HCT116 (cell line): Measurements from ENCODE around the gene MAGEB1. TPM values are rescaled to one million over a fixed set of nuclear protein-coding genes. Genes with fewer than 3 reads are reported as not detected.

Experiments used
- ATAC-seq: fragments of 200-7000 bp; cut with Tn5 transposase; 2 replicates; pipeline ENCODE4 v1.9.1; 2020; ENCODE audit warnings: mild to moderate bottlenecking, moderate library complexity
- BruUV-seq: library from RNA; stranded (reverse); fragments of 400-500 nt; replicated peaks from 2 replicates; lab custom pipeline; 2021; lab: Mats Ljungman, UMichigan
- CTCF ChIA-PET: fragments of 300-600 bp; sonication (Branson Sonifier 250); formaldehyde crosslinking; loops from one replicate; lab custom pipeline; 2021; ENCODE audit warnings: antibody characterized with exemption; lab: Charles Lee
- POLR2A ChIA-PET: fragments of 300-600, 350-600 bp; sonication (Branson Sonifier 250); formaldehyde crosslinking; loops from one replicate; lab custom pipeline; 2021; ENCODE audit warnings: antibody characterized with exemption; lab: Charles Lee
- RAD21 ChIA-PET, 2 experiments: fragments of 300-600 bp; sonication (Branson Sonifier 250); formaldehyde crosslinking; loops; one replicate each; lab custom pipeline; 2023; ENCODE audit warnings: low total read pairs in 2 of 2; ENCODE audit not compliant: uncharacterized antibody in 2 of 2, unreplicated experiment in 2 of 2, low non-redundant PET in 1 of 2; lab: Charles Lee
- DNase-seq: peaks from one replicate; pipeline ENCODE4 v3.0.0-alpha.2; 2010; ENCODE audit warnings: low read depth, low spot score
- H2AFZ ChIP-seq: fragments of 200-600 bp; shearing (Covaris generic), sonication (generic); 2 replicates; pipeline ENCODE4 v1.6.1; 2017; ENCODE audit warnings: low read depth, mixed run types, mixed read lengths, antibody characterized with exemption, low read length; ENCODE audit not compliant: poor library complexity, severe bottlenecking
- H3K27ac ChIP-seq: 2 replicates; pipeline ENCODE4 v1.5.1; 2012; ENCODE audit warnings: low read depth, low read length
- H3K27me3 ChIP-seq: fragments of 200-600 bp; sonication (generic); 2 replicates; pipeline ENCODE4 v1.6.1; 2016; ENCODE audit warnings: mixed run types, low read length, mixed read lengths; ENCODE audit not compliant: insufficient read depth
- H3K36me3 ChIP-seq, 2 experiments: fragments of 200-500 bp in 1 of 2; fragments of 200-600 bp in 1 of 2; sonication (Bioruptor generic) in 1 of 2; sonication (generic) in 1 of 2; 2 replicates each; pipeline versions ENCODE4 v1.5.1 to v1.6.1; 2014 to 2016; ENCODE audit warnings: low read length in 2 of 2, inconsistent platforms in 1 of 2, mixed read lengths in 1 of 2, mixed run types in 1 of 2; ENCODE audit not compliant: insufficient read depth in 2 of 2, control insufficient read depth in 1 of 2
- H3K4me1 ChIP-seq, 2 experiments: fragments of 200-600 bp in 1 of 2; sonication (generic) in 1 of 2; 2 replicates each; pipeline versions ENCODE4 v1.5.1 to v1.6.1; 2012 to 2017; ENCODE audit warnings: low read length in 2 of 2, inconsistent platforms in 1 of 2, mild to moderate bottlenecking in 1 of 2, mixed read lengths in 1 of 2, mixed run types in 1 of 2, moderate library complexity in 1 of 2; ENCODE audit not compliant: insufficient read depth in 2 of 2, control insufficient read depth in 1 of 2
- H3K4me2 ChIP-seq: fragments of 200-600 bp; sonication (generic); 2 replicates; pipeline ENCODE4 v1.6.1; 2017; ENCODE audit warnings: mixed run types, low read length, mixed read lengths
- H3K4me3 ChIP-seq, 2 experiments: fragments of 200-600 bp in 1 of 2; sonication (generic) in 1 of 2; replicated peaks in 1 of 2; 2 replicates each; pipeline ENCODE4 v1.5.1; 2011 to 2016; ENCODE audit warnings: low read length in 2 of 2, control low read depth in 1 of 2, low read depth in 1 of 2, mild to moderate bottlenecking in 1 of 2, mixed read lengths in 1 of 2, mixed run types in 1 of 2
- H3K79me2 ChIP-seq: fragments of 200-600 bp; sonication (generic); 2 replicates; pipeline ENCODE4 v1.6.1; 2017; ENCODE audit warnings: mild to moderate bottlenecking, mixed run types, low read length, moderate library complexity, mixed read lengths; ENCODE audit not compliant: insufficient read depth
- H3K9ac ChIP-seq: fragments of 200-600 bp; sonication (generic); 2 replicates; pipeline ENCODE4 v1.6.1; 2016; ENCODE audit warnings: low read length, mixed read lengths
- H3K9me2 ChIP-seq: fragments of 200-600 bp; sonication (generic), shearing (Covaris generic); 2 replicates; pipeline ENCODE4 v1.6.1; 2017; ENCODE audit warnings: mixed run types, mild to moderate bottlenecking, moderate library complexity; ENCODE audit not compliant: insufficient read depth
- H3K9me3 ChIP-seq, 2 experiments: fragments of 200-500 bp in 1 of 2; fragments of 200-600 bp in 1 of 2; sonication (Bioruptor generic) in 1 of 2; sonication (generic) in 1 of 2; 2 replicates each; pipeline ENCODE4 v1.6.1; 2014 to 2017; ENCODE audit warnings: low read length in 2 of 2, mixed read lengths in 2 of 2, inconsistent platforms in 1 of 2, low read depth in 1 of 2, mild to moderate bottlenecking in 1 of 2, mixed run types in 1 of 2, moderate library complexity in 1 of 2; ENCODE audit not compliant: control insufficient read depth in 1 of 2, insufficient read depth in 1 of 2
- H4K20me1 ChIP-seq: fragments of 200-600 bp; sonication (generic), shearing (Covaris generic); 2 replicates; pipeline ENCODE4 v1.6.1; 2017; ENCODE audit warnings: mixed run types, mild to moderate bottlenecking, moderate library complexity; ENCODE audit not compliant: insufficient read depth
- CEBPB ChIP-seq: IDR thresholded peaks from 2 replicates; pipeline ENCODE4 v1.6.1; 2012; ENCODE audit warnings: low read depth
- CTCF ChIP-seq, 3 experiments: fragments of 200-600 bp in 1 of 3; sonication (generic) in 1 of 3; IDR thresholded peaks in 2 of 3; conservative IDR thresholded peaks in 1 of 3; 2 replicates each; pipeline ENCODE4 v1.5.1; 2012 to 2017; ENCODE audit warnings: low read depth in 2 of 3, low read length in 2 of 3, antibody characterized with exemption in 1 of 3, borderline replicate concordance in 1 of 3, control low read depth in 1 of 3, mild to moderate bottlenecking in 1 of 3, mixed read lengths in 1 of 3, mixed run types in 1 of 3, moderate library complexity in 1 of 3; ENCODE audit not compliant: insufficient read depth in 1 of 3
- ELF1 ChIP-seq: IDR thresholded peaks from 2 replicates; pipeline ENCODE4 v1.6.1; 2012; ENCODE audit warnings: low read depth, borderline replicate concordance
- EZH2 ChIP-seq: fragments of 200-600 bp; sonication (generic); IDR thresholded peaks from 2 replicates; pipeline ENCODE4 v1.6.1; 2017; ENCODE audit warnings: antibody characterized with exemption, mixed run types
- FOSL1 ChIP-seq: IDR thresholded peaks from 2 replicates; pipeline ENCODE4 v1.6.1; 2012; ENCODE audit warnings: low read depth
- POLR2A ChIP-seq: IDR thresholded peaks from 2 replicates; pipeline ENCODE4 v1.7.0; 2011; ENCODE audit warnings: borderline replicate concordance; ENCODE audit not compliant: insufficient read depth, insufficient read length; ENCODE audit errors: extremely low read depth
- SP1 ChIP-seq: IDR thresholded peaks from 2 replicates; pipeline ENCODE4 v1.6.1; 2012; ENCODE audit warnings: low read depth
- TCF7L2 ChIP-seq: IDR thresholded peaks from 2 replicates; pipeline ENCODE4 v1.7.0; 2011; ENCODE audit warnings: borderline replicate concordance, inconsistent platforms; ENCODE audit not compliant: insufficient read depth, insufficient read length; ENCODE audit errors: extremely low read depth
- YY1 ChIP-seq: IDR thresholded peaks from 2 replicates; pipeline ENCODE4 v1.6.1; 2011; ENCODE audit warnings: low read length, low read depth, moderate library complexity, mild to moderate bottlenecking; ENCODE audit not compliant: insufficient replicate concordance; ENCODE audit errors: extremely low read depth
- ZFX ChIP-seq: fragments of 450-650 bp; IDR thresholded peaks from 2 replicates; pipeline ENCODE4 v1.6.1; 2017
- ZNF274 ChIP-seq: fragments of 200-500 bp; sonication (Bioruptor generic); IDR thresholded peaks from 2 replicates; pipeline ENCODE4 v1.6.1; 2014; ENCODE audit warnings: mild to moderate bottlenecking, low read depth, low read length, inconsistent platforms
- intact Hi-C: fragments of 100-400 bp; cut with micrococcal nuclease; formaldehyde crosslinking; loops from 2 replicates; pipeline ENCODE4 v1.10.0; 2022
- total RNA-seq: library from RNA; stranded (reverse); gene quantifications from one replicate; pipeline ENCODE4 v1.2.1, GENCODE V29; 2021; ENCODE audit not compliant: unreplicated experiment
- TF ChIP-seq, protein P1 (sequence below): IDR thresholded peaks from 2 replicates; pipeline ENCODE4 v1.6.1; 2012
- TF ChIP-seq, protein P2 (sequence below): IDR thresholded peaks from 2 replicates; pipeline ENCODE4 v1.6.1; 2011; ENCODE audit warnings: mild to moderate bottlenecking, low read length, moderate library complexity; ENCODE audit not compliant: insufficient replicate concordance; ENCODE audit errors: extremely low read depth

MAGEB1 gene
- total RNA-seq, 1 experiment from 2014 or later: 0.69 TPM

GRCh38 chrX:30230395-30230794 is 16.6 kb upstream of the MAGEB1 start, which contains the start of gene MAGEB3:
Gene MAGEB3, plus strand, starts transcription at chrX:30230657. Its CDS starts 5,268 bp downstream, at chrX:30235925.
- ATAC-seq (no peak), DNase-seq (no peak)
- Histone ChIP-seq H3K4me2 (no peak within 1 kb of the TSS), H3K4me3 (no peak within 1 kb of the TSS), H3K4me1 (no peaks in the 10 kb centered on the region), H4K20me1 (no peaks in the 10 kb centered on the region), H3K27me3 (no peaks in the 10 kb centered on the region), H3K79me2 (no peaks in the 10 kb centered on the region), H2AFZ (no peak within 1 kb of the TSS), H3K9ac (no peak within 1 kb of the TSS), H3K36me3 (no peaks in the 10 kb centered on the region), H3K9me2 (no peaks in the 10 kb centered on the region), H3K27ac (no peak within 1 kb of the TSS), H3K9me3 (no peaks in the 10 kb centered on the region)
- intact Hi-C loops: no loop called here
- RAD21 ChIA-PET: no interaction called here
- TF ChIP-seq ELF1 (no peak), YY1 (no peak), POLR2A (no peak), ZFX (no peak), CEBPB (no peak)
- TF ChIP-seq, protein P1, sequence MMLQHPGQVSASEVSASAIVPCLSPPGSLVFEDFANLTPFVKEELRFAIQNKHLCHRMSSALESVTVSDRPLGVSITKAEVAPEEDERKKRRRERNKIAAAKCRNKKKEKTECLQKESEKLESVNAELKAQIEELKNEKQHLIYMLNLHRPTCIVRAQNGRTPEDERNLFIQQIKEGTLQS: no peak
- no TSS peak for BruUV-seq
- CTCF ChIA-PET: no interaction called here
- POLR2A ChIA-PET: no interaction called here

- no peak within 1 kb of the TSS for H3K4me2 ChIP-seq
- no peaks in the 10 kb centered on the region for H3K36me3 ChIP-seq
- H3K4me1 ChIP-seq: no peaks in the 10 kb centered on the region
- H3K79me2 ChIP-seq: no peaks in the 10 kb centered on the region
- no peaks in the 10 kb centered on the region for H3K27me3 ChIP-seq
- TF ChIP-seq FOSL1 (no peak), CTCF (IDR thresholded peaks at IDR 0.05 in 2 of 3, conservative IDR thresholded peaks at IDR 0.05 in 1 of 3; ENCODE audit: borderline replicate concordance in 1 of 3, insufficient read depth in 1 of 3, low read depth in 2 of 3, low read length in 2 of 3) (no peak), ZFX (no peak), SP1 (no peak), EZH2 (no peak), POLR2A (no peak), CEBPB (no peak), TCF7L2 (no peak), ZNF274 (no peak)
- TF ChIP-seq, protein P2, sequence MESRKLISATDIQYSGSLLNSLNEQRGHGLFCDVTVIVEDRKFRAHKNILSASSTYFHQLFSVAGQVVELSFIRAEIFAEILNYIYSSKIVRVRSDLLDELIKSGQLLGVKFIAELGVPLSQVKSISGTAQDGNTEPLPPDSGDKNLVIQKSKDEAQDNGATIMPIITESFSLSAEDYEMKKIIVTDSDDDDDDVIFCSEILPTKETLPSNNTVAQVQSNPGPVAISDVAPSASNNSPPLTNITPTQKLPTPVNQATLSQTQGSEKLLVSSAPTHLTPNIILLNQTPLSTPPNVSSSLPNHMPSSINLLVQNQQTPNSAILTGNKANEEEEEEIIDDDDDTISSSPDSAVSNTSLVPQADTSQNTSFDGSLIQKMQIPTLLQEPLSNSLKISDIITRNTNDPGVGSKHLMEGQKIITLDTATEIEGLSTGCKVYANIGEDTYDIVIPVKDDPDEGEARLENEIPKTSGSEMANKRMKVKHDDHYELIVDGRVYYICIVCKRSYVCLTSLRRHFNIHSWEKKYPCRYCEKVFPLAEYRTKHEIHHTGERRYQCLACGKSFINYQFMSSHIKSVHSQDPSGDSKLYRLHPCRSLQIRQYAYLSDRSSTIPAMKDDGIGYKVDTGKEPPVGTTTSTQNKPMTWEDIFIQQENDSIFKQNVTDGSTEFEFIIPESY: no peak
- intact Hi-C loops: no loop called here
- no peaks in the 10 kb centered on the region for H3K9me2 ChIP-seq
- no peak within 1 kb of the TSS for H2AFZ ChIP-seq
- H3K9me3 ChIP-seq: no peaks in the 10 kb centered on the region
- DNase-seq (no peak), ATAC-seq (no peak)
- no peak within 1 kb of the TSS for H3K4me3 ChIP-seq
- POLR2A ChIA-PET: no interaction called here
- CTCF ChIA-PET: no interaction called here
- no TSS peak for BruUV-seq
- no peak within 1 kb of the TSS for H3K27ac ChIP-seq
- RAD21 ChIA-PET: no interaction called here
- no peaks in the 10 kb centered on the region for H4K20me1 ChIP-seq
- no peak within 1 kb of the TSS for H3K9ac ChIP-seq
Observed at GRCh38 chrX:30241724-30242415, 5.1 kb upstream of the MAGEB1 start, which contains the start of gene MAGEB4. Gene MAGEB4, plus strand, starts transcription at chrX:30242000. Its CDS starts 136 bp downstream, at chrX:30242136.
